CD4-positive, alpha-beta T cell treated with Interleukin-15 for 1 hour (primary cell): ENCODE data around the gene CISTR.
A peak's percentile ranks its signal among the peaks of the same experiment; 100 is the strongest.
"Not testable (repeated sequence)": the region's sequence is repeated elsewhere in the genome, so short reads cannot be mapped to it uniquely, and the experiment has no call there.

Source experiments
- DNase-seq: peaks from one replicate; pipeline ENCODE4 v3.0.0-alpha.2; 2020

CISTR gene

DNA sequence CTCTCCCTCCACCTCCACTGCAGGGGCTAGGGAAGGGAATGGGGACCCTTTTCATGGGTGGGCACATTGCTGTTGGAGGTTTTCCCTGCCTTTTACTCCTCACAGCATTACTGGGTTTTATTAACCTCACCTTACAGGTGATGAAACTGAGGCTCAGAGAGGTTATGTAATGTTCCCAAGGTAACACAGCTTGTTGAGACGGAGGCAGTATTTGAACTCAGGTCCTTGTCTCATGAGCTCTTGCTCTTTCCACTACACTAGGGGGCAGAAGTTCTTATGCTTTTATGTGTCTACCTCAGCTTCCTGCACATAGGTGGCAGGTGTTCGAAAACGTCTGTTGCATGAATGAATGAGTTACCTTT lies 11.7 kb downstream of the CISTR start:
- no peak for DNase-seq

- no peak for DNase-seq
Observed at GRCh38 chr12:53739214-53740129, 12.3 kb downstream of the CISTR start.

DNA sequence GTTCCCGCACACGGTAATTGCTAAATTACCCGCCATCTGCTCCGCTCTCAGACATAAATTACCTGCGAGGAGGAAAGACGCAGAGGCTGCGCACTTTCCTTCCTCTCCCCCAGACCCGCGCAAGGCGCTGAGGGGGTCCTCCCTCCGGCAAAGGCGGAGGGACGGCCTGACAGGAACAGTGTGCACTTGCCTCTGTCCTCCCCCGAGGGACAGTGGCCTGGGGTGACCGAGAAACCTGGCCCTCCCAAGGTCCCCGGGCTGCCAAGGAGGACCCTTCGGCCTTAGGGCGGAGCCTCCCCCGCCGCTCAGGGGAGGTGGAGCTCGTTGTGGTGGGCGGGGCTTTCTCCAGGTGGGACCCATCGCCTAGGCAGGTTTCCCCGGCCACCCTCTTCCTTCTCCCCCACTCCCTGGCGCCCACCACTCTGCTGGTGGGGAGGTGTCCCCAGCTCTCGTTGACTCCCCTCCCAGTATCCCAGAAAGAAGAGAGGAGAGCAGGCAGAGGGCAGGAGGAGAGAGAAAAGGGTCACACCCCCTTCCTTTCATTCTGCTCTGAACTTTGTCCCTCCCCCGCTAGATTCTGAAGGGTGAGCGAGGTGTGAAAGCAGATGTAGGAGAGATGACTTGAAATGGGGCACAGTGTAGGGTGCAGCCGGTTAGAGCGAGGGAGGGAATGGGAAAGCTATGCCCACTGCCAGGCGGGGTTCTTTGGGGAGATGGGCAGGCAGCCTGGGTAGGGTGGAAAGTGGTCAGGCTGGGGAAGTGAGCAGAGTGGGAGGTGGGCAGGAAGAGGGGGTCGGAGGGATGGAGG lies 13.2 kb downstream of the CISTR start:
- DNase-seq: peak; percentile 23

DNA sequence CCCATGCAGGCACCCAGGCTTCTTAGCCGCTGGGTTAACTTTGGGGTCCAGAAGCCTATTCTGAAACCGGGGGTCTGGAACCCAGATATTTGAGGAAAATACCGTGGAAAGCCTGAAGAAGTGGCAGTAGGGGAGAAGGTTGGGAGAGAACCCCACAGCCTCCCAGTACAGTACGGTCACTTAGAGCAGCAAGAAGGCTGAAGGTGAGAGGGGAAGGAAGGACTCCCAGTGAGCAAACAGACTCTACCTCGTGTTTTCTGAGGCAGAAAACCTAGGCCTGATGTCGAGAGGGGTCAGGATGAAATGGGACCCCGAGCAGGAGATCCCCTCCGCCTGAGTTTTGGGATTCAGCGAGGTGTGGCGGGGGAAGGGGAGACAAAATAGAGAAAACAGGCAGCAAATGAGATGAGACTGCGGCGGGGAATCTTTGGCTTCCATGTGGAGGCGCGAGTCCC lies 13.8 kb downstream of the CISTR start:
- no peak for DNase-seq

- DNase-seq: no peak
Observed at GRCh38 chr12:53737093-53737808, 14.5 kb downstream of the CISTR start.

DNA sequence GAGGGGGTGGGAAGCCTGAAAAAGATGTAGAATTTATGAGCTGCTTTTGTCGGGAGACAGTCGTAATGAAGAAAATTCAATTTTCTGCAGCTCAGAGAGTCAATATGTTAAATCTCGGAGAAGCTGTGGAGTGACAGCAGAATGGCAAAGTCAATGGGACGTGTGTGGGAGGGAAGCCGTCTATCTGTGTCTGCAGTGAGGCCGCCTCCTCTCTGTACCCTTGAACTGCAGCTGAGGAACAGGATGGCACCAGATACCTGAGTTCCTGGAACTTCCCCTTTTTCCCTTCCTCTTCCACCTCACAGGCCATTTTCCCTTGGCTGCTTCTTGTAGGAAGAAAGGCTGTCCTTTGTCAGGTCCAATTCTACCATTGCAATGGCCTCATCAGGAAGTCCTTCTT lies 15.2 kb downstream of the CISTR start:
- no peak for DNase-seq

- no peak for DNase-seq
Observed at GRCh38 chr12:53735556-53735955, 16.2 kb downstream of the CISTR start.

DNA sequence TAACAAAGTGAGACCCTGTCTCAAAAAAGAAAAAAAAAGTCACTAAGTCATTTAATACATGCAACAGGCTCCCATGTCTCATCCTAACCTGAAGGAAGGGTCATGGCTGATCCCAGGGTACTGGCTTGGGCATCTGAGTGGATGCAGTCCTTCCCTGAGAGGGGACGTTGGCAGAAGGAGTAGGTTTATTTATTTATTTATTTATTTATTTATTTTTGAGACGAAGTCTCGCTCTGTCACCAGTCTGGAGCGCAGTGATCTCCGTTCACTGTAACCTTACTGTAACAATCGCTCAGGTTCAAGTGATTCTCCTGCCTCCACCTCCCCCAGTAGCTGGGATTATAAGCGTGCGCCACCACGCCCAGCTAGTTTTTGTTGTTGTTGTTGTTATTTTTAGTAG lies 17.4 kb downstream of the CISTR start:
- DNase-seq: no peak

DNA sequence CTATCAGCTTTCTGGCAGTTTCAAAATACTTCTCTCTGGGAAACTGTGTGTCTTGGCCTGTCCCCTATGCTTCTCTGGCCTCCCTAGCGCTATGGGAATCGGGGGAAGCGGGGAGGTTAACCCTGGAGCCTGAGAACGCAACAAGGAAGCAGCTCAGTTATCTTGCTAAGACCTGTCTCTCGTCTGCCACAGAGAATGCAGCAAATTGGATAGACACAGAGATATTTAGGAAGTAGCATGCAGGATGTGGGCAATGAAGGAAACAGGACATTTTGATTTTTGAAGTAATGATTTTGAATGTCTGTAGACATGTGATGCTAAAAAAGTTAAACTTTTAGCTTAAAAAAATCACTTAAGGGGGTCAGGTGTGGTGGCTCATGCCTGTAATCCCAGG lies 18.0 kb downstream of the CISTR start:
- DNase-seq: no peak

DNA sequence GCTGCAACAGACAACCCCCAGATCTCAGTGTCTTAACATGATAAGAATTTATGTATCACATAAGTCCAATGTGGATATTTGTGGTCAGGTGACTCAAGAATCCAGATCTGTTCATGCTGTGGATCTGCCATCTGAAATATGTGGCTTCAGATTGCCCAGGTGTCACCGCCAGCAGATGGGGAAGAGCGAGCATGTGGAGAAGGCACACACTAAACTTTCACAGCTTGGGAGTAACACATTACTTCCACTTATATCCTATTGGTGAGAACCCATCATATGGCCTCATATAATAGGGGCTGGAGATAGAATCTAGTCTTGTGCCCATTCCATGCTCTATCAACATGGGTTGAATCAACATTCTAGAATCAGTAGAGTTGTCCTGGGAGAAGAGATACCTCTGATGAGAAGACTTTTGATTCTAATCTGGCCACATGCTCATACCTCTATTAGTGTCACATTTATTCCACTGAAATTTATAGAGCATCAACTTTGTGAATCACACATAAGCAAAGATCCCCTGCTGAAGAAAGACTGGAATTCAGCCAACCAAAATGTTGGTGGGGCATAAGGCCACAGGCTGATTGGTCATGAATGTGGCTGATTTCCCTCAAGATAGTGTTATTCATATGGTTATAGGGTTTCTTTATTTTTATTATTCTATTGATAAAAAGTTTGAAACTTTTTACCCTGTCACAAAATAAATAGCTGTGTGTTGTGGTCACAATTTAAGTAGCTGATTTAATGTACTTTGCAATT lies 18.6 kb downstream of the CISTR start:
- DNase-seq: no peak

- no peak for DNase-seq
Observed at GRCh38 chr12:53729644-53730043, 22.1 kb downstream of the CISTR start.

DNA sequence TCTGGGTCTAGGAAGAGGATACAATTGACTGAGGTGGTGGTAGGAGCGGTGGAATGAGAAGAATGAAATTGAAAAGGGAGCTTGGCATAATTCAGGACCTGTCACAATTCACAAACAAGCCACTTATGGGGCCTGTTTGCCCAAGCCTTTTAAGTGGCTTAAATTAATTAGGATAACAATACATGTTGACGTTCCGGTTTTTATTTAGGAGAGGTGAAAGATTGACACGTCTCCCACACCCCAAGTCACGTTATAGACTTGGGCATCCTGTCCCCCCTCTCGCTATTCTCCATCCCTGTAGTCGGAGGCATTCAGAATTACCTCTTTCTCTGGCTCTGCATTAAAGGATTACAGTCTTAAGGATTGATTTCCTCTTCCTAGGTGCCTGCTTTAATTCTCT lies 23.6 kb downstream of the CISTR start:
- no peak for DNase-seq

GRCh38 chr12:53727310-53728041 lies 24.3 kb downstream of the CISTR start, which contains the start of gene CALCOCO1:
Gene CALCOCO1 (minus strand): TSS chr12:53727452. CDS start chr12:53725242, 2,210 bp downstream.
- peak; percentile 97 for DNase-seq

GRCh38 chr12:53726946-53727309 lies 24.9 kb downstream of the CISTR start:
- no peak for DNase-seq

- DNase-seq: no peak
Observed at GRCh38 chr12:53726341-53726740, 25.4 kb downstream of the CISTR start.

- no peak for DNase-seq
Observed at GRCh38 chr12:53725824-53726223, 26.0 kb downstream of the CISTR start.

DNA sequence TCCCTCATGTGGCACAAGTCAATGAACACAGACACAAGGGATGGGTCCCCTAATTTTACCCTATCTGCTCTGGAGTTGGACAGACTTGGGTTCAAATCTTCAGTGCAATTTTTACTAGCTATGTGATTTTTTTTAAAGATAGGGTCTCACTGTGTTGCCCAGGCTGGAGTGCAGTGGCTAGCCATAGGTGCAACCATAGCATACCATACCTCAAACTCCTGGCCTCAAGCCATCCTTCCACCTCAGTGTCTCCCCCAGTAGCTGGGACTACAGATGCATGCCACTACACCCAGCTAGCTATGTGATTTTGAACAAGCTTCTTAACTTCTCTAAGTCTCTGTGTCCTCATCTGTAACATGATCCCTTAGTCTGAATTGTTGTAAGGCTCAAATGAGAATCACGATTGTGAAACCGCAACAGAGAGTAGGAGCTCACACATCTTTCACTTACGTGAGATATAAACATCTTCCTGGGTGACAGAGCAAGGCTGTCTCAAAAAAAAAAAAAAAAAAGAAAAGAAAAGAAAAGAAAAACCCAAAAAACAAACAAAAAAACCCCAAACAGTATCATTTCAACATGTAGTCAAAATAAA lies 29.2 kb downstream of the CISTR start:
- no peak for DNase-seq

GRCh38 chr12:53720946-53721345 lies 30.8 kb downstream of the CISTR start:
- DNase-seq: no peak

DNA sequence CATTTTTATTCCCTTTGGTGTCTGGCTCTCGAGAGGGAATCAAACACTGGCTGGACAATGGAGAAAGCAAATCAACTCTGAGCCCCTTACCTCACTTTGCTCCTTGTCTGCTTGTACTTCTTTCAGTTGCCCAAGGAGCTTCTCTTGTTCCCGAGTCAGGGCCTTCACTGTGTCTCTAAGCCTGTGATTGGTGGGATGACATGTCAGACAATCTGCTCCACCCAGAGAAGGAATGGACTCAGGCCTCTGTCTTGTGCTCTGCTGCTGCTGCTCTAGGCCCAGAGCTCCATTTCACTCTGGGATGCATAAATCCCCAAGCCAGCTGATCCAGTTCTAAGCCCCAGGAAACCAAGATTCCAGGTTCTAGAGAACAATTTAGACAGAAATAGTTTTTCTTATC lies 32.1 kb downstream of the CISTR start:
- DNase-seq: no peak

GRCh38 chr12:53718567-53718966 lies 33.2 kb downstream of the CISTR start:
- DNase-seq: not testable (repeated sequence)

DNA sequence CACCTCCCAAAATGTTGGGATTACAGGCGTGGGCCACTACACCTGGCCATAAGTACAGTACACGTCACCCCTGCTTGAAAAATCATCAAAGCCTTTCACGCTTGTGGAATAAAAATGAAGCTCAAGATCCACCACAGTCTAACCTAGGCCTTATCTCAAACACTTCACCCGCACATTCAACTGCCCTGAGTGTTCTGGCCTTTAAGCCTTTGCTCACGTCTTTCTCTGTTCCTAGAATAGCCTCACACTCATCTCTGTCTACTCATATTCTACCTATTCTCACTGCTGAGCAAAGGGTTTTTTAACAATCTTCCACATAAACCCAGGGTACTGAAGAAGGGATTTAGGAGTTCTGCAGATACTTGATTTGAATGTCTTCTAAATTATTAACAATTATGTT lies 34.5 kb downstream of the CISTR start:
- DNase-seq: no peak
